Choroid plexus epithelial cell (primary cell): Measurements from ENCODE around the gene EAF2.
A peak's percentile ranks its signal among the peaks of the same experiment; 100 is the strongest.
"Not testable (repeated sequence)": the region's sequence is repeated elsewhere in the genome, so short reads cannot be mapped to it uniquely, and the experiment has no call there.

ENCODE experiments used
- DNase-seq: peaks from one replicate; pipeline ENCODE4 v3.0.0-alpha.2; 2010; ENCODE audit warnings: low read depth
- H3K4me3 ChIP-seq: 2 replicates; pipeline ENCODE4 v1.5.1; 2011; ENCODE audit warnings: low read depth, mild to moderate bottlenecking, control low read depth, low read length, moderate library complexity
- TF ChIP-seq, protein P1 (sequence below): conservative IDR thresholded peaks from 2 replicates; pipeline ENCODE4 v1.5.1; 2011; ENCODE audit warnings: low read depth, mild to moderate bottlenecking, control low read depth, inconsistent platforms, low read length, moderate library complexity

EAF2 gene

GRCh38 chr3:121855555-121855954, 20.5 kb downstream of the EAF2 start:
- TF ChIP-seq, protein P1, sequence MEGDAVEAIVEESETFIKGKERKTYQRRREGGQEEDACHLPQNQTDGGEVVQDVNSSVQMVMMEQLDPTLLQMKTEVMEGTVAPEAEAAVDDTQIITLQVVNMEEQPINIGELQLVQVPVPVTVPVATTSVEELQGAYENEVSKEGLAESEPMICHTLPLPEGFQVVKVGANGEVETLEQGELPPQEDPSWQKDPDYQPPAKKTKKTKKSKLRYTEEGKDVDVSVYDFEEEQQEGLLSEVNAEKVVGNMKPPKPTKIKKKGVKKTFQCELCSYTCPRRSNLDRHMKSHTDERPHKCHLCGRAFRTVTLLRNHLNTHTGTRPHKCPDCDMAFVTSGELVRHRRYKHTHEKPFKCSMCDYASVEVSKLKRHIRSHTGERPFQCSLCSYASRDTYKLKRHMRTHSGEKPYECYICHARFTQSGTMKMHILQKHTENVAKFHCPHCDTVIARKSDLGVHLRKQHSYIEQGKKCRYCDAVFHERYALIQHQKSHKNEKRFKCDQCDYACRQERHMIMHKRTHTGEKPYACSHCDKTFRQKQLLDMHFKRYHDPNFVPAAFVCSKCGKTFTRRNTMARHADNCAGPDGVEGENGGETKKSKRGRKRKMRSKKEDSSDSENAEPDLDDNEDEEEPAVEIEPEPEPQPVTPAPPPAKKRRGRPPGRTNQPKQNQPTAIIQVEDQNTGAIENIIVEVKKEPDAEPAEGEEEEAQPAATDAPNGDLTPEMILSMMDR: peak; percentile 41
- peak; percentile 36 for DNase-seq
- no peak overlapping the region for H3K4me3 ChIP-seq

DNA sequence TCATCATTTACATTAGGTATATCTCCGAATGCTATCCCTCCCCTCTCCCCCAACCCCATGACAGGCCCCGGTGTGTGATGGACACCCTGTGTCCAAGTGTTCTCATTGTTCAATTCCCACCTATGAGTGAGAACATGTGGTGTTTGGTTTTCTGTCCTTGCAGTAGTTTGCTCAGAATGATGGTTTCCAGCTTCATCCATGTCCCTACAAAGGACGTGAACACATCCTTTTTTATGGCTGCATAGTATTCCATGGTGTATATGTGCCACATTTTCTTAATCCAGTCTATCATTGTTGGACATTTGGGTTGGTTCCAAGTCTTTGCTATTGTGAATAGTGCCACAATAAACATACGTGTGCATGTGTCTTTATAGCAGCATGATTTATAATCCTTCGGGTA, 22.8 kb downstream of the EAF2 start:
- DNase-seq, H3K4me3 ChIP-seq: not testable (repeated sequence)

- not testable (repeated sequence) for H3K4me3 ChIP-seq
These were observed 28.2 kb downstream of the EAF2 start for GRCh38 chr3:121863247-121863646.

DNA sequence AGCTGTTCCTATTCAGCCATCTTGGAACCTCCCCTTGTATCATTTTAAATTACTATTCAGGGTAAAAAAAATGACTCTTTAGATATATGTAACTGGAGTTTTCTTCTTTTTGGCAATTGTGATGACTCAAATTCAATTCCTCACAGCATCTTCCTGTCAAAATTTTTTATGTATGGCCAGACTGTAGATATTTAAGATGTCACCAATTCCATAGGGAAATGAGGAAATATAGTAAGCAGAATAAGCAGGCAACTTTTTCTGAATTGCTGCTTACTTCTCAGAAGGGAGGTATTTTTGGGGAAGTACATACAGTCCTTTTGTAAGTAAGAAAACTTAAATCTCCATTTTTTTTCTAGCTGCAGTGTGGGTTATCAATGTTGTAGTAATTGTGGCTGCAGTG, 28.8 kb downstream of the EAF2 start:
- H3K4me3 ChIP-seq: no peak overlapping the region
- no peak for DNase-seq
- TF ChIP-seq, protein P1: no peak

More at GRCh38 chr3:121863247-121863646, 28.2 kb downstream of the EAF2 start:
- not testable (repeated sequence) for DNase-seq

DNA sequence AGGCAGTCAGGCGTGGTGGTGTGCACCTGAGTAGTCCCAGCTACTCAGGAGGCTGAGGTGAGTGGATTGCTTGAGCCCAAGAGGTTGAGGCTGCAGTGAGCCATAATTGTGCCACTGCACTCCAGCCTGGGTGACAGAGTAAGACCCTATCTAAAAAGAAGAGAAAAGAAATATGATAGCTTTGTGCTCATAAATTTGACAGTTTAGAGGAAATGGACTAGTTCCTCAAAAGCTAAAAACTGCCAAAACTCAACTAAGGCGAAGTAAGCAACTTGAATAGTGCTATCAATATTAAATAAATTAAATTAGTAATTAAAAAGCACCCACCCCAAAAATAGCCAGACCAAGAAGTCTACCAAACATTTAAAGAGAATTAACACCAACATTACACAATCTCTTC, 34.7 kb downstream of the EAF2 start:
- TF ChIP-seq, protein P1: no peak
- no peak overlapping the region for H3K4me3 ChIP-seq
- no peak for DNase-seq

- no peak for DNase-seq
- no peak overlapping the region for H3K4me3 ChIP-seq
- TF ChIP-seq, protein P1: no peak
These were observed 35.7 kb downstream of the EAF2 start for GRCh38 chr3:121870717-121871116.

- no peak overlapping the region for H3K4me3 ChIP-seq
- TF ChIP-seq, protein P1: no peak
- no peak for DNase-seq
These were observed 36.4 kb downstream of the EAF2 start for GRCh38 chr3:121871430-121871829.

DNA sequence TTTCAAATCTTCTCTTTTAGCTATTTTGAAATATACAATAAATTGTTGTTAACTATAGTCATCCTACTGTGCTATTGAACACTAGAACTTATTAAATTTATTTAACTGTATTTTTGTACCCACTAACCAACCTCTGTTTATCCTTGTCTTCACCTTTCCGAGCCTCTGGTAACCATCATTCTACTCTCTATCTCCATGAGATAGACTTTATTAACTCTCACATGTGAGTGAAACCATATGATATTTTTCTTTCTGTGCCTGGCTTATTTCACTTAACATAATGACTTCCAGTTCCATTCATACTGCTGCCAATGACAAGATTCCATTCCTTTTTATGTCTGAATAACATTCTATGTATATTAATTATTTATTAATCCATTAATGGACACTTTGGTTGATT, 43.4 kb downstream of the EAF2 start:
- DNase-seq: no peak
- TF ChIP-seq, protein P1: no peak
- no peak overlapping the region for H3K4me3 ChIP-seq
